Vagina (tissue), 2 donors: ENCODE data around the gene C1orf185. TPM values are rescaled to one million over a fixed set of nuclear protein-coding genes. Genes with fewer than 3 reads are reported as not detected.
"Not testable (repeated sequence)": the region's sequence is repeated elsewhere in the genome, so short reads cannot be mapped to it uniquely, and the experiment has no call there.

Experiments used
- DNase-seq, 2 donors: peaks; one replicate each; pipeline ENCODE4 v3.0.0-alpha.2; 2017; ENCODE audit errors: extremely low spot score in 2 of 2
- H3K27ac ChIP-seq: fragments of 200-600 bp; sonication (generic); one replicate; pipeline ENCODE4 v1.5.1; 2019
- H3K27me3 ChIP-seq: fragments of 200-600 bp; sonication (generic); one replicate; pipeline ENCODE4 v1.5.1; 2019
- H3K36me3 ChIP-seq, 2 donors: fragments of 200-600 bp; sonication (generic); one replicate each; pipeline ENCODE4 v1.5.1; 2017 to 2019
- H3K4me1 ChIP-seq: fragments of 200-600 bp; sonication (generic); one replicate; pipeline ENCODE4 v1.5.1; 2019
- H3K4me3 ChIP-seq, 2 donors: fragments of 200-600 bp; sonication (generic); 1 replicate in 1 of 2; 2 replicates in 1 of 2; pipeline ENCODE4 v1.5.1; 2016 to 2019
- H3K9me3 ChIP-seq: fragments of 200-600 bp; sonication (generic); one replicate; pipeline ENCODE4 v1.5.1; 2019
- CTCF ChIP-seq, 3 experiments: fragments of 450-650 bp in 2 of 3; fragments of 200-600 bp in 1 of 3; sonication (generic) in 1 of 3; IDR thresholded peaks; one replicate each; pipeline ENCODE4 v1.5.1; 2017 to 2019; ENCODE audit warnings: antibody characterized with exemption in 3 of 3, mild to moderate bottlenecking in 2 of 3, moderate library complexity in 2 of 3
- POLR2A ChIP-seq, 2 donors: fragments of 450-650 bp; IDR thresholded peaks; one replicate each; pipeline ENCODE4 v1.6.1; 2017; ENCODE audit warnings: antibody characterized with exemption in 2 of 2, mild to moderate bottlenecking in 2 of 2, moderate library complexity in 2 of 2
- POLR2AphosphoS5 ChIP-seq, 2 donors: sonication (generic); formaldehyde crosslinking; IDR thresholded peaks; one replicate each; pipeline ENCODE4 v1.9.0; 2017; ENCODE audit warnings: antibody characterized with exemption in 2 of 2, mild to moderate bottlenecking in 2 of 2, low read depth in 1 of 2; ENCODE audit not compliant: insufficient read depth in 1 of 2
- intact Hi-C: fragments of 100-400 bp; cut with DNase I; formaldehyde crosslinking; loops from one replicate; pipeline ENCODE4 v1.15.1; 2023
- total RNA-seq: library from RNA; depleted of rRNA; stranded (reverse); fragments of >200 nt; gene quantifications from one replicate; pipeline ENCODE4 v1.2.3, GENCODE V29; 2016

C1orf185 gene
- total RNA-seq, 1 donor from 2014 or later, result not detected

DNA sequence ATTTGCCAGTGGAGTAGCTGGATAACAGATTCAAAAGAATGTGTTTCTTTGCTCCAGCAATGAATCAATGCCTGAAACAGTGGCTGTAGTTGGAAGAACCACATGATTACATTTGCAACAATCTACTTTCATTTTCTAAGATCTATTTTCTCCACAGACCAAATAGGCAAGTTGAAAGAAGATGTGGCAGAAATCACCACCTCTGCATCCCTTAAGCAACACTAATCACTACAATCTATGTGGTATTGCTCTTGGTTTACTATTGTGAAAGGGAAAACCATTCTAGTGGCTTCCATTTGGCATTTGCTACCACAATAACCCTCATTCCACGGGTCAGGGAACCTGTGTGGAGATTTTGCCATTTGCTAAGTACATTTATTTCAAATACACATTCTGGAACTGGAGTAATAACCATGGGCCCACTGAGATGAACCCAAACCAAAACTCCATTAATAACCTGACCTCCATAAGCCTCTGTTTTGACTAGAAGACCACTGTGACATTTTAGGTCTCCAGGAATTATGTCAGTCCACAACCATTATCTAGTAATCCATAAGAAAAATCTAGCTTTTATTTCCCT is 66.3 kb downstream of the C1orf185 start:
- H3K27me3 ChIP-seq, result no peaks in the 10 kb centered on the region
- no peak overlapping the region for H3K4me3 ChIP-seq
- intact Hi-C loops, result no loop called here
- no peak overlapping the region for H3K27ac ChIP-seq
- no peaks in the 10 kb centered on the region for H3K9me3 ChIP-seq
- H3K4me1 ChIP-seq, result no peaks in the 10 kb centered on the region
- DNase-seq, result no peak
- no peaks in the 10 kb centered on the region for H3K36me3 ChIP-seq
- TF ChIP-seq POLR2A (IDR thresholded peaks at IDR 0.05) (no peak), POLR2AphosphoS5 (IDR thresholded peaks at IDR 0.05; ENCODE audit: insufficient read depth in 1 of 2, low read depth in 1 of 2) (no peak), CTCF (IDR thresholded peaks at IDR 0.05) (no peak)

- H3K9me3 ChIP-seq, result no peaks in the 10 kb centered on the region
- no peak overlapping the region for H3K27ac ChIP-seq
- no peaks in the 10 kb centered on the region for H3K36me3 ChIP-seq
- H3K4me1 ChIP-seq, result no peaks in the 10 kb centered on the region
- no peak for TF ChIP-seq CTCF (IDR thresholded peaks at IDR 0.05)
- no peak for TF ChIP-seq POLR2A (IDR thresholded peaks at IDR 0.05)
- TF ChIP-seq POLR2AphosphoS5 (IDR thresholded peaks at IDR 0.05; ENCODE audit: insufficient read depth in 1 of 2, low read depth in 1 of 2), result no peak
- H3K27me3 ChIP-seq, result no peaks in the 10 kb centered on the region
- H3K4me3 ChIP-seq, result no peak overlapping the region
- DNase-seq, result no peak
- intact Hi-C loops, result no loop called here
Measured at GRCh38 chr1:51168936-51169335, 66.9 kb downstream of the C1orf185 start.

DNA sequence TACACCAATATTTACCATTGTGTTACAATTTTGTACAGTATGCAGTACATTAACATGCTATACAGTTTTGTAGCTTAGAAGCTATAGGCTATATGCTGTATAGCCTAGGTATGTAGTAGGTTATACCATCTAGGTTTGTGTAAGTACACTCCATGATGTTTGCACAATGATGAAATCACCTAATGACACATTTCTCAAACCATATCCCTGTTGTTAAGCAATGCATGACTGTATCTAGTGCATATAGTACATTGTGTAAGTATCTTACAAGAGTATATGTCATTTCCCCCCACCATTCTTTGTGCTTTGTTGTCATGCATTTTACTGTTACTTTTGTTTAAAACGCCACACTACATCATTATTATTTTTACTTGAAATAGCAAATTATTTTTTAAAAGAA is 68.3 kb downstream of the C1orf185 start:
- no peaks in the 10 kb centered on the region for H3K36me3 ChIP-seq
- no peak overlapping the region for H3K27ac ChIP-seq
- DNase-seq, result no peak
- H3K4me3 ChIP-seq, result no peak overlapping the region
- no peaks in the 10 kb centered on the region for H3K27me3 ChIP-seq
- no peaks in the 10 kb centered on the region for H3K9me3 ChIP-seq
- TF ChIP-seq CTCF (IDR thresholded peaks at IDR 0.05), result no peak
- TF ChIP-seq POLR2AphosphoS5 (IDR thresholded peaks at IDR 0.05; ENCODE audit: insufficient read depth in 1 of 2, low read depth in 1 of 2), result no peak
- TF ChIP-seq POLR2A (IDR thresholded peaks at IDR 0.05), result no peak
- no peaks in the 10 kb centered on the region for H3K4me1 ChIP-seq
- intact Hi-C loops, result no loop called here

GRCh38 chr1:51172811-51173210 is 70.8 kb downstream of the C1orf185 start:
- Histone ChIP-seq H3K27me3 (no peaks in the 10 kb centered on the region), H3K4me1 (no peaks in the 10 kb centered on the region), H3K27ac (no peak overlapping the region), H3K4me3 (no peak overlapping the region), H3K36me3 (no peaks in the 10 kb centered on the region), H3K9me3 (no peaks in the 10 kb centered on the region)
- intact Hi-C loops, result no loop called here
- TF ChIP-seq POLR2AphosphoS5 (IDR thresholded peaks at IDR 0.05; ENCODE audit: insufficient read depth in 1 of 2, low read depth in 1 of 2) (no peak), POLR2A (IDR thresholded peaks at IDR 0.05) (no peak), CTCF (IDR thresholded peaks at IDR 0.05) (no peak)
- no peak for DNase-seq

GRCh38 chr1:51175278-51175677 is 73.2 kb downstream of the C1orf185 start:
- H3K27ac ChIP-seq, result no peak overlapping the region

GRCh38 chr1:51177988-51178387 is 76.0 kb downstream of the C1orf185 start:
- intact Hi-C loops, result not testable (repeated sequence)

More at GRCh38 chr1:51175278-51175677, 73.2 kb downstream of the C1orf185 start:
- DNase-seq, result no peak
- H3K36me3 ChIP-seq, result no peaks in the 10 kb centered on the region
- intact Hi-C loops, result no loop called here
- no peaks in the 10 kb centered on the region for H3K27me3 ChIP-seq
- no peaks in the 10 kb centered on the region for H3K9me3 ChIP-seq
- no peak overlapping the region for H3K4me3 ChIP-seq
- H3K4me1 ChIP-seq, result no peaks in the 10 kb centered on the region
- TF ChIP-seq POLR2AphosphoS5 (IDR thresholded peaks at IDR 0.05; ENCODE audit: insufficient read depth in 1 of 2, low read depth in 1 of 2), result no peak
- TF ChIP-seq POLR2A (IDR thresholded peaks at IDR 0.05), result no peak
- no peak for TF ChIP-seq CTCF (IDR thresholded peaks at IDR 0.05)

More at GRCh38 chr1:51177988-51178387, 76.0 kb downstream of the C1orf185 start:
- H3K36me3 ChIP-seq, H3K27me3 ChIP-seq, H3K4me1 ChIP-seq, H3K4me3 ChIP-seq, DNase-seq, H3K27ac ChIP-seq, H3K9me3 ChIP-seq: not testable (repeated sequence)
